SK-N-SH treated with all-trans-retinoic acid at 6 μM for 48 hours (cell line): ENCODE measurements around the gene PPP1R16B.

Experiments
- ATAC-seq: fragments of 200-7000 bp; cut with Tn5 transposase; 3 replicates; pipeline ENCODE4 v1.9.1; 2020; ENCODE audit warnings: mild to moderate bottlenecking, moderate library complexity
- ARNTL ChIP-seq: fragments of 450-650 bp; formaldehyde crosslinking; IDR thresholded peaks from 2 replicates; pipeline ENCODE4 v1.5.0; 2020; ENCODE audit warnings: low read depth, mild to moderate bottlenecking, moderate library complexity, borderline replicate concordance
- BACH2 ChIP-seq: fragments of 250-450 bp; sonication (Bioruptor Pico); IDR thresholded peaks from 2 replicates; pipeline ENCODE4 v1.9.0; 2021; ENCODE audit warnings: mild to moderate bottlenecking, borderline replicate concordance
- CSDC2 ChIP-seq: fragments of 250-450 bp; sonication (Bioruptor Pico); IDR thresholded peaks from 2 replicates; pipeline ENCODE4 v1.5.0; 2020; ENCODE audit warnings: mild to moderate bottlenecking, moderate library complexity
- ESRRG ChIP-seq: fragments of 250-450 bp; sonication (Bioruptor Pico); IDR thresholded peaks from 2 replicates; pipeline ENCODE4 v1.6.1; 2021; ENCODE audit warnings: mild to moderate bottlenecking
- GLIS3 ChIP-seq: fragments of 250-450 bp; sonication (Bioruptor Pico); IDR thresholded peaks from 2 replicates; pipeline ENCODE4 v1.5.0; 2020; ENCODE audit warnings: mild to moderate bottlenecking, moderate library complexity
- ISL1 ChIP-seq: fragments of 250-450 bp; sonication (Bioruptor Pico); IDR thresholded peaks from 2 replicates; pipeline ENCODE4 v2.1.2; 2022; ENCODE audit warnings: mild to moderate bottlenecking, moderate library complexity
- OSR1 ChIP-seq: fragments of 250-450 bp; sonication (Bioruptor Pico); IDR thresholded peaks from 2 replicates; pipeline ENCODE4 v1.8.0; 2022; ENCODE audit warnings: moderate library complexity, mild to moderate bottlenecking, inconsistent platforms
- PATZ1 ChIP-seq: fragments of 250-450 bp; sonication (Bioruptor Pico); IDR thresholded peaks from 2 replicates; pipeline ENCODE4 v1.8.0; 2020; ENCODE audit warnings: mild to moderate bottlenecking, moderate library complexity, borderline replicate concordance
- POU6F1 ChIP-seq: fragments of 250-450 bp; sonication (Bioruptor Pico); IDR thresholded peaks from 2 replicates; pipeline ENCODE4 v1.8.0; 2021; ENCODE audit warnings: low read depth, mild to moderate bottlenecking, moderate library complexity, borderline replicate concordance
- PPARA ChIP-seq: fragments of 250-450 bp; sonication (Bioruptor Pico); IDR thresholded peaks from 2 replicates; pipeline ENCODE4 v1.5.0; 2020; ENCODE audit warnings: mild to moderate bottlenecking, borderline replicate concordance
- RARB ChIP-seq: fragments of 250-450 bp; sonication (Bioruptor Pico); IDR thresholded peaks from 2 replicates; pipeline ENCODE4 v1.8.0; 2021; ENCODE audit warnings: mild to moderate bottlenecking, moderate library complexity
- SNAI2 ChIP-seq: fragments of 250-450 bp; sonication (Bioruptor Pico); IDR thresholded peaks from 2 replicates; pipeline ENCODE4 v1.5.0; 2020; ENCODE audit warnings: mild to moderate bottlenecking, moderate library complexity
- TCF4 ChIP-seq: fragments of 250-450 bp; sonication (Bioruptor Pico); IDR thresholded peaks from 2 replicates; pipeline ENCODE4 v1.8.0; 2021; ENCODE audit warnings: mild to moderate bottlenecking, moderate library complexity, borderline replicate concordance
- TOX ChIP-seq: fragments of 250-450 bp; sonication (Bioruptor Pico); IDR thresholded peaks from 2 replicates; pipeline ENCODE4 v1.8.0; 2021; ENCODE audit warnings: mild to moderate bottlenecking, moderate library complexity, borderline replicate concordance
- TSHZ2 ChIP-seq: fragments of 250-450 bp; sonication (Bioruptor Pico); IDR thresholded peaks from 2 replicates; pipeline ENCODE4 v1.5.0; 2020; ENCODE audit warnings: mild to moderate bottlenecking, moderate library complexity
- ZC3H10 ChIP-seq: fragments of 250-450 bp; sonication (Bioruptor Pico); IDR thresholded peaks from 2 replicates; pipeline ENCODE4 v1.5.1; 2021; ENCODE audit warnings: mild to moderate bottlenecking, moderate library complexity
- ZFP3 ChIP-seq: fragments of 250-450 bp; sonication (Bioruptor Pico); IDR thresholded peaks from 2 replicates; pipeline ENCODE4 v1.5.0; 2020; ENCODE audit warnings: mild to moderate bottlenecking, moderate library complexity
- ZFP30 ChIP-seq: fragments of 450-650 bp; formaldehyde crosslinking; IDR thresholded peaks from 2 replicates; pipeline ENCODE4 v1.5.0; 2022; ENCODE audit warnings: mild to moderate bottlenecking, moderate library complexity
- ZNF565 ChIP-seq: fragments of 450-650 bp; formaldehyde crosslinking; conservative IDR thresholded peaks from 2 replicates; pipeline ENCODE4 v1.5.0; 2020; ENCODE audit warnings: low read depth, mild to moderate bottlenecking, moderate library complexity
- ZNF70 ChIP-seq: fragments of 450-650 bp; formaldehyde crosslinking; IDR thresholded peaks from 2 replicates; pipeline ENCODE4 v1.5.0; 2020; ENCODE audit warnings: mild to moderate bottlenecking, moderate library complexity
- ZNF8 ChIP-seq: fragments of 450-650 bp; formaldehyde crosslinking; IDR thresholded peaks from 2 replicates; pipeline ENCODE4 v1.5.0; 2020; ENCODE audit warnings: mild to moderate bottlenecking, moderate library complexity

Gene PPP1R16B

GRCh38 chr20:38871560-38871953 lies 66.1 kb downstream of the PPP1R16B start:
- TF ChIP-seq OSR1 (CRISPR knock-in tag) (no peak), ZC3H10 (CRISPR knock-in tag) (no peak), SNAI2 (no peak), GLIS3 (CRISPR knock-in tag) (no peak), ISL1 (CRISPR knock-in tag) (no peak), ESRRG (CRISPR knock-in tag) (no peak), TOX (CRISPR knock-in tag) (no peak), ZNF565 (CRISPR knock-in tag) (no peak), RARB (no peak), CSDC2 (CRISPR knock-in tag) (no peak), ZNF70 (CRISPR knock-in tag) (no peak), POU6F1 (CRISPR knock-in tag) (no peak), ARNTL (CRISPR knock-in tag) (no peak), PPARA (no peak), TSHZ2 (CRISPR knock-in tag) (no peak), ZFP30 (CRISPR knock-in tag) (no peak)
- no peak for ATAC-seq

- TF ChIP-seq ZNF565 (CRISPR knock-in tag) (no peak), RARB (no peak), ZFP3 (CRISPR knock-in tag) (no peak), BACH2 (CRISPR knock-in tag) (no peak), PATZ1 (no peak), TSHZ2 (CRISPR knock-in tag) (no peak), ISL1 (CRISPR knock-in tag) (no peak), ZNF70 (CRISPR knock-in tag) (no peak), PPARA (no peak), ESRRG (CRISPR knock-in tag) (no peak), GLIS3 (CRISPR knock-in tag) (no peak), TCF4 (CRISPR knock-in tag) (no peak), CSDC2 (CRISPR knock-in tag) (no peak)
- no peak for ATAC-seq
Measured at GRCh38 chr20:38872036-38872435, 66.5 kb downstream of the PPP1R16B start.

GRCh38 chr20:38872491-38873049 lies 67.1 kb downstream of the PPP1R16B start:
- ATAC-seq, result no peak

More at GRCh38 chr20:38872491-38873049, 67.1 kb downstream of the PPP1R16B start:
- TF ChIP-seq TCF4 (CRISPR knock-in tag), result no peak
- TF ChIP-seq ZNF8 (CRISPR knock-in tag), result no peak
- TF ChIP-seq, all 23 proteins: peak for 0
